PC-9 (cell line): ENCODE results near the gene PTP4A1. TPM values are rescaled to one million over a fixed set of nuclear protein-coding genes. Genes with fewer than 3 reads are reported as not detected.

Experiments used
- BruUV-seq: library from RNA; stranded (reverse); fragments of 400-500 nt; replicated peaks from 2 replicates; lab custom pipeline; 2021; lab: Mats Ljungman, UMichigan
- CTCF ChIA-PET: fragments of 300-600 bp; sonication (Branson Sonifier 250); formaldehyde crosslinking; loops from one replicate; lab custom pipeline; 2022; ENCODE audit warnings: antibody characterized with exemption; lab: Charles Lee
- POLR2A ChIA-PET: fragments of 300-600 bp; sonication (Branson Sonifier 250); formaldehyde crosslinking; loops from one replicate; lab custom pipeline; 2022; ENCODE audit warnings: antibody characterized with exemption; ENCODE audit not compliant: unreplicated experiment; lab: Charles Lee
- DNase-seq, 2 experiments: peaks; one replicate each; pipeline versions ENCODE4 v3.0.0 to v3.0.0-alpha.2; 2015 to 2022; ENCODE audit warnings: mixed read lengths in 1 of 2
- H2AFZ ChIP-seq: fragments of 200-600 bp; sonication (generic); 2 replicates; pipeline ENCODE4 v1.8.1; 2017; ENCODE audit warnings: antibody characterized with exemption
- H3F3A ChIP-seq: fragments of 200-600 bp; sonication (generic); 2 replicates; pipeline ENCODE4 v1.8.1; 2017; ENCODE audit warnings: antibody characterized with exemption, mild to moderate bottlenecking, low read depth; ENCODE audit not compliant: insufficient read depth
- H3K27ac ChIP-seq: fragments of 200-600 bp; sonication (generic); 2 replicates; pipeline ENCODE4 v1.6.1; 2016; ENCODE audit warnings: mixed run types
- H3K27me3 ChIP-seq: fragments of 200-600 bp; sonication (generic); 2 replicates; pipeline ENCODE4 v1.6.1; 2016; ENCODE audit warnings: low read depth, mixed run types; ENCODE audit not compliant: insufficient read depth
- H3K36me3 ChIP-seq: fragments of 200-600 bp; sonication (generic); 2 replicates; pipeline ENCODE4 v1.6.1; 2016; ENCODE audit warnings: low read depth, mixed run types
- H3K4me1 ChIP-seq: fragments of 200-600 bp; sonication (generic); replicated peaks from 2 replicates; pipeline ENCODE4 v1.6.1; 2016; ENCODE audit warnings: mixed run types; ENCODE audit not compliant: insufficient read depth
- H3K4me2 ChIP-seq: fragments of 200-600 bp; sonication (generic); 2 replicates; pipeline ENCODE4 v1.6.1; 2017; ENCODE audit warnings: mixed run types
- H3K4me3 ChIP-seq: fragments of 200-600 bp; sonication (generic); 2 replicates; pipeline ENCODE4 v1.6.1; 2016; ENCODE audit warnings: mixed run types
- H3K79me2 ChIP-seq: fragments of 200-600 bp; sonication (generic); 2 replicates; pipeline ENCODE4 v1.6.1; 2017; ENCODE audit warnings: low read depth, mixed run types
- H3K9me2 ChIP-seq: fragments of 200-600 bp; sonication (generic); 2 replicates; pipeline ENCODE4 v1.8.1; 2017; ENCODE audit warnings: mild to moderate bottlenecking; ENCODE audit not compliant: insufficient read depth
- H3K9me3 ChIP-seq: fragments of 200-600 bp; sonication (generic); 2 replicates; pipeline ENCODE4 v1.8.1; 2016; ENCODE audit warnings: low read depth; ENCODE audit not compliant: insufficient read depth
- H4K20me1 ChIP-seq: fragments of 200-600 bp; sonication (generic); 2 replicates; pipeline ENCODE4 v1.8.1; 2017; ENCODE audit not compliant: insufficient read depth
- CTCF ChIP-seq: fragments of 200-600 bp; sonication (generic); conservative IDR thresholded peaks from 2 replicates; pipeline ENCODE4 v1.6.1; 2017; ENCODE audit warnings: mixed run types, antibody characterized with exemption, mild to moderate bottlenecking, moderate library complexity
- EZH2 ChIP-seq: fragments of 200-600 bp; sonication (generic); IDR thresholded peaks from 2 replicates; pipeline ENCODE4 v1.8.0; 2017; ENCODE audit warnings: antibody characterized with exemption, low read depth
- intact Hi-C: fragments of 100-400 bp; cut with micrococcal nuclease; formaldehyde crosslinking; loops from one replicate; pipeline ENCODE4 v1.10.0; 2022; ENCODE audit not compliant: unreplicated experiment
- total RNA-seq: library from RNA; stranded (reverse); gene quantifications from 2 replicates; pipeline ENCODE4 v1.2.3, GENCODE V29; 2021

Gene PTP4A1
- total RNA-seq, 1 experiment from 2014 or later: 63.8 TPM

- Histone ChIP-seq H3K4me3 (no peak overlapping the region), H3K4me2 (no peak overlapping the region), H3K27ac (no peak overlapping the region), H4K20me1 (no peaks in the 10 kb centered on the region), H3K27me3 (no peaks in the 10 kb centered on the region), H3F3A (peaks cover 17% of the 10 kb centered on the region), H2AFZ (no peak overlapping the region), H3K79me2 (no peaks in the 10 kb centered on the region), H3K36me3 (no peaks in the 10 kb centered on the region), H3K9me3 (no peaks in the 10 kb centered on the region), H3K9me2 (no peaks in the 10 kb centered on the region), H3K4me1 (peaks cover 18% of the 10 kb centered on the region)
- no TSS peak for BruUV-seq
- CTCF ChIA-PET: no interaction called here
- no peak for DNase-seq
- TF ChIP-seq EZH2 (no peak), CTCF (no peak)
- POLR2A ChIA-PET: interaction anchor here (0.5 to 0.6 kb wide), 2 partner anchors 13 to 45 kb away, joined by 4 to 6 read pairs; no protein-coding TSS in a partner anchor
- intact Hi-C loops: no loop called here
These were observed 42.8 kb upstream of the PTP4A1 start for GRCh38 chr6:63529498-63529897.

- no peak overlapping the region for H3K4me3 ChIP-seq
- H2AFZ ChIP-seq: no peak overlapping the region
- H3K4me2 ChIP-seq: no peak overlapping the region
These were observed 42.1 kb upstream of the PTP4A1 start for GRCh38 chr6:63530182-63530581.

GRCh38 chr6:63530991-63531390, 41.3 kb upstream of the PTP4A1 start:
- Histone ChIP-seq H3K27me3 (no peaks in the 10 kb centered on the region), H3K4me2 (no peak overlapping the region), H4K20me1 (no peaks in the 10 kb centered on the region), H3F3A (peaks cover 17% of the 10 kb centered on the region), H3K27ac (no peak overlapping the region), H3K4me3 (no peak overlapping the region), H3K4me1 (peaks cover 24% of the 10 kb centered on the region), H3K79me2 (no peaks in the 10 kb centered on the region), H3K36me3 (no peaks in the 10 kb centered on the region), H3K9me3 (no peaks in the 10 kb centered on the region), H3K9me2 (no peaks in the 10 kb centered on the region), H2AFZ (no peak overlapping the region)
- intact Hi-C loops: no loop called here
- ChIA-PET CTCF (no interaction called here), POLR2A (no interaction called here)
- TF ChIP-seq EZH2 (no peak), CTCF (no peak)
- DNase-seq: no peak
- no TSS peak for BruUV-seq

More at GRCh38 chr6:63530182-63530581, 42.1 kb upstream of the PTP4A1 start:
- ChIA-PET POLR2A (interaction anchor here (0.5 kb wide), 1 partner anchor 44 kb away, joined by 4 read pairs; no protein-coding TSS in a partner anchor), CTCF (no interaction called here)
- H3F3A ChIP-seq: peaks cover 17% of the 10 kb centered on the region
- no peaks in the 10 kb centered on the region for H3K79me2 ChIP-seq
- DNase-seq: no peak
- BruUV-seq: no TSS peak
- H3K27ac ChIP-seq: no peak overlapping the region
- no peaks in the 10 kb centered on the region for H3K36me3 ChIP-seq
- no peaks in the 10 kb centered on the region for H3K27me3 ChIP-seq
- no peaks in the 10 kb centered on the region for H3K9me2 ChIP-seq
- peaks cover 18% of the 10 kb centered on the region for H3K4me1 ChIP-seq
- H4K20me1 ChIP-seq: no peaks in the 10 kb centered on the region
- intact Hi-C loops: no loop called here
- H3K9me3 ChIP-seq: no peaks in the 10 kb centered on the region
- TF ChIP-seq CTCF: no peak
- no peak for TF ChIP-seq EZH2
